PC-9 (cell line): ENCODE measurements around the gene EGFL8. TPM values are rescaled to one million over a fixed set of nuclear protein-coding genes. Genes with fewer than 3 reads are reported as not detected.
"Not testable (repeated sequence)": the region's sequence is repeated elsewhere in the genome, so short reads cannot be mapped to it uniquely, and the experiment has no call there.

ENCODE experiments used
- BruUV-seq: library from RNA; stranded (reverse); fragments of 400-500 nt; replicated peaks from 2 replicates; lab custom pipeline; 2021; lab: Mats Ljungman, UMichigan
- CTCF ChIA-PET: fragments of 300-600 bp; sonication (Branson Sonifier 250); formaldehyde crosslinking; loops from one replicate; lab custom pipeline; 2022; ENCODE audit warnings: antibody characterized with exemption; lab: Charles Lee
- POLR2A ChIA-PET: fragments of 300-600 bp; sonication (Branson Sonifier 250); formaldehyde crosslinking; loops from one replicate; lab custom pipeline; 2022; ENCODE audit warnings: antibody characterized with exemption; ENCODE audit not compliant: unreplicated experiment; lab: Charles Lee
- DNase-seq, 2 experiments: peaks; one replicate each; pipeline versions ENCODE4 v3.0.0 to v3.0.0-alpha.2; 2015 to 2022; ENCODE audit warnings: mixed read lengths in 1 of 2
- H2AFZ ChIP-seq: fragments of 200-600 bp; sonication (generic); 2 replicates; pipeline ENCODE4 v1.8.1; 2017; ENCODE audit warnings: antibody characterized with exemption
- H3F3A ChIP-seq: fragments of 200-600 bp; sonication (generic); 2 replicates; pipeline ENCODE4 v1.8.1; 2017; ENCODE audit warnings: antibody characterized with exemption, mild to moderate bottlenecking, low read depth; ENCODE audit not compliant: insufficient read depth
- H3K27ac ChIP-seq: fragments of 200-600 bp; sonication (generic); 2 replicates; pipeline ENCODE4 v1.6.1; 2016; ENCODE audit warnings: mixed run types
- H3K27me3 ChIP-seq: fragments of 200-600 bp; sonication (generic); 2 replicates; pipeline ENCODE4 v1.6.1; 2016; ENCODE audit warnings: low read depth, mixed run types; ENCODE audit not compliant: insufficient read depth
- H3K36me3 ChIP-seq: fragments of 200-600 bp; sonication (generic); 2 replicates; pipeline ENCODE4 v1.6.1; 2016; ENCODE audit warnings: low read depth, mixed run types
- H3K4me1 ChIP-seq: fragments of 200-600 bp; sonication (generic); replicated peaks from 2 replicates; pipeline ENCODE4 v1.6.1; 2016; ENCODE audit warnings: mixed run types; ENCODE audit not compliant: insufficient read depth
- H3K4me2 ChIP-seq: fragments of 200-600 bp; sonication (generic); 2 replicates; pipeline ENCODE4 v1.6.1; 2017; ENCODE audit warnings: mixed run types
- H3K4me3 ChIP-seq: fragments of 200-600 bp; sonication (generic); 2 replicates; pipeline ENCODE4 v1.6.1; 2016; ENCODE audit warnings: mixed run types
- H3K79me2 ChIP-seq: fragments of 200-600 bp; sonication (generic); 2 replicates; pipeline ENCODE4 v1.6.1; 2017; ENCODE audit warnings: low read depth, mixed run types
- H3K9me2 ChIP-seq: fragments of 200-600 bp; sonication (generic); 2 replicates; pipeline ENCODE4 v1.8.1; 2017; ENCODE audit warnings: mild to moderate bottlenecking; ENCODE audit not compliant: insufficient read depth
- H3K9me3 ChIP-seq: fragments of 200-600 bp; sonication (generic); 2 replicates; pipeline ENCODE4 v1.8.1; 2016; ENCODE audit warnings: low read depth; ENCODE audit not compliant: insufficient read depth
- H4K20me1 ChIP-seq: fragments of 200-600 bp; sonication (generic); 2 replicates; pipeline ENCODE4 v1.8.1; 2017; ENCODE audit not compliant: insufficient read depth
- EZH2 ChIP-seq: fragments of 200-600 bp; sonication (generic); IDR thresholded peaks from 2 replicates; pipeline ENCODE4 v1.8.0; 2017; ENCODE audit warnings: antibody characterized with exemption, low read depth
- intact Hi-C: fragments of 100-400 bp; cut with micrococcal nuclease; formaldehyde crosslinking; loops from one replicate; pipeline ENCODE4 v1.10.0; 2022; ENCODE audit not compliant: unreplicated experiment
- total RNA-seq: library from RNA; stranded (reverse); gene quantifications from 2 replicates; pipeline ENCODE4 v1.2.3, GENCODE V29; 2021
- TF ChIP-seq, protein P1 (sequence below): fragments of 200-600 bp; sonication (generic); conservative IDR thresholded peaks from 2 replicates; pipeline ENCODE4 v1.6.1; 2017; ENCODE audit warnings: mixed run types, antibody characterized with exemption, mild to moderate bottlenecking, moderate library complexity

EGFL8 gene
- total RNA-seq, 1 experiment from 2014 or later = 26.0 TPM

GRCh38 chr6:32183483-32184083, 19.2 kb downstream of the EGFL8 start:
- no peaks in the 10 kb centered on the region for H3K27me3 ChIP-seq
- no peaks in the 10 kb centered on the region for H3K9me3 ChIP-seq
- peaks cover 14% of the 10 kb centered on the region; the same call in 1 of the 2 replicates for H3F3A ChIP-seq
- peaks cover 10% of the 10 kb centered on the region for H3K4me1 ChIP-seq
- no TSS peak for BruUV-seq
- H3K36me3 ChIP-seq = peaks cover 10% of the 10 kb centered on the region
- peaks cover 18% of the 10 kb centered on the region for H3K79me2 ChIP-seq
- H3K27ac ChIP-seq = no peak overlapping the region
- no peaks in the 10 kb centered on the region for H3K9me2 ChIP-seq
- ChIA-PET POLR2A (no interaction called here), CTCF (no interaction called here)
- intact Hi-C loops = no loop called here
- no peak for DNase-seq
- no peak for TF ChIP-seq EZH2
- TF ChIP-seq, protein P1, sequence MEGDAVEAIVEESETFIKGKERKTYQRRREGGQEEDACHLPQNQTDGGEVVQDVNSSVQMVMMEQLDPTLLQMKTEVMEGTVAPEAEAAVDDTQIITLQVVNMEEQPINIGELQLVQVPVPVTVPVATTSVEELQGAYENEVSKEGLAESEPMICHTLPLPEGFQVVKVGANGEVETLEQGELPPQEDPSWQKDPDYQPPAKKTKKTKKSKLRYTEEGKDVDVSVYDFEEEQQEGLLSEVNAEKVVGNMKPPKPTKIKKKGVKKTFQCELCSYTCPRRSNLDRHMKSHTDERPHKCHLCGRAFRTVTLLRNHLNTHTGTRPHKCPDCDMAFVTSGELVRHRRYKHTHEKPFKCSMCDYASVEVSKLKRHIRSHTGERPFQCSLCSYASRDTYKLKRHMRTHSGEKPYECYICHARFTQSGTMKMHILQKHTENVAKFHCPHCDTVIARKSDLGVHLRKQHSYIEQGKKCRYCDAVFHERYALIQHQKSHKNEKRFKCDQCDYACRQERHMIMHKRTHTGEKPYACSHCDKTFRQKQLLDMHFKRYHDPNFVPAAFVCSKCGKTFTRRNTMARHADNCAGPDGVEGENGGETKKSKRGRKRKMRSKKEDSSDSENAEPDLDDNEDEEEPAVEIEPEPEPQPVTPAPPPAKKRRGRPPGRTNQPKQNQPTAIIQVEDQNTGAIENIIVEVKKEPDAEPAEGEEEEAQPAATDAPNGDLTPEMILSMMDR = no peak
- H4K20me1 ChIP-seq = no peaks in the 10 kb centered on the region
- no peak overlapping the region for H2AFZ ChIP-seq
- no peak overlapping the region for H3K4me3 ChIP-seq
- no peak overlapping the region for H3K4me2 ChIP-seq

- Histone ChIP-seq H3K4me3 (no peak within 1 kb of the TSS), H3K9me2 (no peaks in the 10 kb centered on the region), H4K20me1 (no peaks in the 10 kb centered on the region), H3K4me1 (peaks cover 13% of the 10 kb centered on the region), H2AFZ (no peak within 1 kb of the TSS), H3K27ac (no peak within 1 kb of the TSS), H3F3A (peaks cover 14% of the 10 kb centered on the region; the same call in 1 of the 2 replicates), H3K36me3 (peaks cover 10% of the 10 kb centered on the region), H3K79me2 (peaks cover 18% of the 10 kb centered on the region), H3K9me3 (no peaks in the 10 kb centered on the region), H3K27me3 (no peaks in the 10 kb centered on the region), H3K4me2 (no peak within 1 kb of the TSS)
- intact Hi-C loops = no loop called here
- TF ChIP-seq, protein P1 = no peak
- no peak for TF ChIP-seq EZH2
- CTCF ChIA-PET = no interaction called here
- POLR2A ChIA-PET = no interaction called here
- BruUV-seq = no TSS peak
- no peak for DNase-seq
Observed at GRCh38 chr6:32184084-32184640, 19.8 kb downstream of the EGFL8 start, which contains the start of gene AGER. Gene AGER, minus strand, starts transcription at chr6:32184253. Its CDS starts 31 bp downstream, at chr6:32184222.

GRCh38 chr6:32185681-32186131, 21.3 kb downstream of the EGFL8 start:
- H3K27me3 ChIP-seq, intact Hi-C loops, H3K9me3 ChIP-seq, H3K27ac ChIP-seq, H3K36me3 ChIP-seq, H3K4me2 ChIP-seq, H3K4me1 ChIP-seq, H3K4me3 ChIP-seq, H4K20me1 ChIP-seq, H3K9me2 ChIP-seq, BruUV-seq, H2AFZ ChIP-seq: not testable (repeated sequence)
- ChIA-PET CTCF (interaction anchor here (0.7 kb wide), 1 partner anchor 391 kb away, joined by 12 read pairs; no protein-coding TSS in a partner anchor), POLR2A (interaction anchor here (0.6 to 0.7 kb wide), 4 partner anchors 55 to 323 kb away, joined by 6 to 23 read pairs (median 12); partner anchors contain the start of genes FKBPL and NEU1)
- Histone ChIP-seq H3K79me2 (peaks cover 18% of the 10 kb centered on the region), H3F3A (peaks cover 14% of the 10 kb centered on the region; the same call in 1 of the 2 replicates)
- DNase-seq = peak; percentile 42 to 55

- H3K36me3 ChIP-seq, DNase-seq, CTCF ChIA-PET: not testable (repeated sequence)
Observed at GRCh38 chr6:32186151-32186840, 21.9 kb downstream of the EGFL8 start.

More at GRCh38 chr6:32186151-32186840, 21.9 kb downstream of the EGFL8 start:
- H3K9me2 ChIP-seq, H4K20me1 ChIP-seq, BruUV-seq, H3K27me3 ChIP-seq, H3K4me1 ChIP-seq, intact Hi-C loops, H3K4me3 ChIP-seq, H3K27ac ChIP-seq, H3K4me2 ChIP-seq, H2AFZ ChIP-seq, H3K9me3 ChIP-seq: not testable (repeated sequence)
- POLR2A ChIA-PET = interaction anchor here (0.7 kb wide), 1 partner anchor 135 kb away, joined by 7 read pairs; no protein-coding TSS in a partner anchor
- Histone ChIP-seq H3K79me2 (peaks cover 18% of the 10 kb centered on the region), H3F3A (peaks cover 14% of the 10 kb centered on the region; the same call in 1 of the 2 replicates)
